HCT116 (cell line): ENCODE data around the gene HCN1. TPM values are rescaled to one million over a fixed set of nuclear protein-coding genes. Genes with fewer than 3 reads are reported as not detected.

ENCODE experiments used
- ATAC-seq: fragments of 200-7000 bp; cut with Tn5 transposase; 2 replicates; pipeline ENCODE4 v1.9.1; 2020; ENCODE audit warnings: mild to moderate bottlenecking, moderate library complexity
- BruUV-seq: library from RNA; stranded (reverse); fragments of 400-500 nt; replicated peaks from 2 replicates; lab custom pipeline; 2021; lab: Mats Ljungman, UMichigan
- CTCF ChIA-PET: fragments of 300-600 bp; sonication (Branson Sonifier 250); formaldehyde crosslinking; loops from one replicate; lab custom pipeline; 2021; ENCODE audit warnings: antibody characterized with exemption; lab: Charles Lee
- POLR2A ChIA-PET: fragments of 300-600, 350-600 bp; sonication (Branson Sonifier 250); formaldehyde crosslinking; loops from one replicate; lab custom pipeline; 2021; ENCODE audit warnings: antibody characterized with exemption; lab: Charles Lee
- RAD21 ChIA-PET, 2 experiments: fragments of 300-600 bp; sonication (Branson Sonifier 250); formaldehyde crosslinking; loops; one replicate each; lab custom pipeline; 2023; ENCODE audit warnings: low total read pairs in 2 of 2; ENCODE audit not compliant: uncharacterized antibody in 2 of 2, unreplicated experiment in 2 of 2, low non-redundant PET in 1 of 2; lab: Charles Lee
- DNase-seq: peaks from one replicate; pipeline ENCODE4 v3.0.0-alpha.2; 2010; ENCODE audit warnings: low read depth, low spot score
- H2AFZ ChIP-seq: fragments of 200-600 bp; shearing (Covaris generic), sonication (generic); 2 replicates; pipeline ENCODE4 v1.6.1; 2017; ENCODE audit warnings: low read depth, mixed run types, mixed read lengths, antibody characterized with exemption, low read length; ENCODE audit not compliant: poor library complexity, severe bottlenecking
- H3K27ac ChIP-seq: 2 replicates; pipeline ENCODE4 v1.5.1; 2012; ENCODE audit warnings: low read depth, low read length
- H3K27me3 ChIP-seq: fragments of 200-600 bp; sonication (generic); 2 replicates; pipeline ENCODE4 v1.6.1; 2016; ENCODE audit warnings: mixed run types, low read length, mixed read lengths; ENCODE audit not compliant: insufficient read depth
- H3K36me3 ChIP-seq, 2 experiments: fragments of 200-500 bp in 1 of 2; fragments of 200-600 bp in 1 of 2; sonication (Bioruptor generic) in 1 of 2; sonication (generic) in 1 of 2; 2 replicates each; pipeline versions ENCODE4 v1.5.1 to v1.6.1; 2014 to 2016; ENCODE audit warnings: low read length in 2 of 2, inconsistent platforms in 1 of 2, mixed read lengths in 1 of 2, mixed run types in 1 of 2; ENCODE audit not compliant: insufficient read depth in 2 of 2, control insufficient read depth in 1 of 2
- H3K4me1 ChIP-seq, 2 experiments: fragments of 200-600 bp in 1 of 2; sonication (generic) in 1 of 2; 2 replicates each; pipeline versions ENCODE4 v1.5.1 to v1.6.1; 2012 to 2017; ENCODE audit warnings: low read length in 2 of 2, inconsistent platforms in 1 of 2, mild to moderate bottlenecking in 1 of 2, mixed read lengths in 1 of 2, mixed run types in 1 of 2, moderate library complexity in 1 of 2; ENCODE audit not compliant: insufficient read depth in 2 of 2, control insufficient read depth in 1 of 2
- H3K4me2 ChIP-seq: fragments of 200-600 bp; sonication (generic); 2 replicates; pipeline ENCODE4 v1.6.1; 2017; ENCODE audit warnings: mixed run types, low read length, mixed read lengths
- H3K4me3 ChIP-seq, 2 experiments: fragments of 200-600 bp in 1 of 2; sonication (generic) in 1 of 2; replicated peaks in 1 of 2; 2 replicates each; pipeline ENCODE4 v1.5.1; 2011 to 2016; ENCODE audit warnings: low read length in 2 of 2, control low read depth in 1 of 2, low read depth in 1 of 2, mild to moderate bottlenecking in 1 of 2, mixed read lengths in 1 of 2, mixed run types in 1 of 2
- H3K79me2 ChIP-seq: fragments of 200-600 bp; sonication (generic); 2 replicates; pipeline ENCODE4 v1.6.1; 2017; ENCODE audit warnings: mild to moderate bottlenecking, mixed run types, low read length, moderate library complexity, mixed read lengths; ENCODE audit not compliant: insufficient read depth
- H3K9ac ChIP-seq: fragments of 200-600 bp; sonication (generic); 2 replicates; pipeline ENCODE4 v1.6.1; 2016; ENCODE audit warnings: low read length, mixed read lengths
- H3K9me2 ChIP-seq: fragments of 200-600 bp; sonication (generic), shearing (Covaris generic); 2 replicates; pipeline ENCODE4 v1.6.1; 2017; ENCODE audit warnings: mixed run types, mild to moderate bottlenecking, moderate library complexity; ENCODE audit not compliant: insufficient read depth
- H3K9me3 ChIP-seq, 2 experiments: fragments of 200-500 bp in 1 of 2; fragments of 200-600 bp in 1 of 2; sonication (Bioruptor generic) in 1 of 2; sonication (generic) in 1 of 2; 2 replicates each; pipeline ENCODE4 v1.6.1; 2014 to 2017; ENCODE audit warnings: low read length in 2 of 2, mixed read lengths in 2 of 2, inconsistent platforms in 1 of 2, low read depth in 1 of 2, mild to moderate bottlenecking in 1 of 2, mixed run types in 1 of 2, moderate library complexity in 1 of 2; ENCODE audit not compliant: control insufficient read depth in 1 of 2, insufficient read depth in 1 of 2
- H4K20me1 ChIP-seq: fragments of 200-600 bp; sonication (generic), shearing (Covaris generic); 2 replicates; pipeline ENCODE4 v1.6.1; 2017; ENCODE audit warnings: mixed run types, mild to moderate bottlenecking, moderate library complexity; ENCODE audit not compliant: insufficient read depth
- ATF3 ChIP-seq: IDR thresholded peaks from 2 replicates; pipeline ENCODE4 v1.6.1; 2012
- CEBPB ChIP-seq: IDR thresholded peaks from 2 replicates; pipeline ENCODE4 v1.6.1; 2012; ENCODE audit warnings: low read depth
- EGR1 ChIP-seq: IDR thresholded peaks from 2 replicates; pipeline ENCODE4 v1.6.1; 2012; ENCODE audit warnings: low read depth
- ELF1 ChIP-seq: IDR thresholded peaks from 2 replicates; pipeline ENCODE4 v1.6.1; 2012; ENCODE audit warnings: low read depth, borderline replicate concordance
- EZH2phosphoT487 ChIP-seq: fragments of 200-600 bp; IDR thresholded peaks from 2 replicates; pipeline ENCODE4 v1.6.1; 2018; ENCODE audit warnings: antibody characterized with exemption, borderline replicate concordance
- FOSL1 ChIP-seq: IDR thresholded peaks from 2 replicates; pipeline ENCODE4 v1.6.1; 2012; ENCODE audit warnings: low read depth
- JUND ChIP-seq: IDR thresholded peaks from 2 replicates; pipeline ENCODE4 v1.6.1; 2012
- REST ChIP-seq: IDR thresholded peaks from 2 replicates; pipeline ENCODE4 v1.6.1; 2012; ENCODE audit warnings: low read depth
- SRF ChIP-seq: IDR thresholded peaks from 2 replicates; pipeline ENCODE4 v1.6.1; 2012; ENCODE audit warnings: low read depth
- YY1 ChIP-seq: IDR thresholded peaks from 2 replicates; pipeline ENCODE4 v1.6.1; 2011; ENCODE audit warnings: low read length, low read depth, moderate library complexity, mild to moderate bottlenecking; ENCODE audit not compliant: insufficient replicate concordance; ENCODE audit errors: extremely low read depth
- ZNF274 ChIP-seq: fragments of 200-500 bp; sonication (Bioruptor generic); IDR thresholded peaks from 2 replicates; pipeline ENCODE4 v1.6.1; 2014; ENCODE audit warnings: mild to moderate bottlenecking, low read depth, low read length, inconsistent platforms
- intact Hi-C: fragments of 100-400 bp; cut with micrococcal nuclease; formaldehyde crosslinking; loops from 2 replicates; pipeline ENCODE4 v1.10.0; 2022
- total RNA-seq: library from RNA; stranded (reverse); gene quantifications from one replicate; pipeline ENCODE4 v1.2.1, GENCODE V29; 2021; ENCODE audit not compliant: unreplicated experiment
- TF ChIP-seq, protein P1 (sequence below), 3 experiments: fragments of 200-600 bp in 1 of 3; sonication (generic) in 1 of 3; IDR thresholded peaks in 2 of 3; conservative IDR thresholded peaks in 1 of 3; 2 replicates each; pipeline ENCODE4 v1.5.1; 2012 to 2017; ENCODE audit warnings: low read depth in 2 of 3, low read length in 2 of 3, antibody characterized with exemption in 1 of 3, borderline replicate concordance in 1 of 3, control low read depth in 1 of 3, mild to moderate bottlenecking in 1 of 3, mixed read lengths in 1 of 3, mixed run types in 1 of 3, moderate library complexity in 1 of 3; ENCODE audit not compliant: insufficient read depth in 1 of 3

The HCN1 gene
- total RNA-seq, 1 experiment from 2014 or later = 0.10 TPM

GRCh38 chr5:45205403-45205961 is 490.7 kb downstream of the HCN1 start:
- H3K4me3 ChIP-seq = no peak overlapping the region
- H3K27ac ChIP-seq = no peak overlapping the region
- no peak overlapping the region for H2AFZ ChIP-seq
- H3K9me3 ChIP-seq = no peaks in the 10 kb centered on the region
- POLR2A ChIA-PET = no interaction called here
- intact Hi-C loops = loop anchor here (10.0 kb wide), 1 partner anchor 61 kb away; no protein-coding TSS in a partner anchor
- no TSS peak for BruUV-seq
- no peaks in the 10 kb centered on the region for H3K9me2 ChIP-seq
- H4K20me1 ChIP-seq = no peaks in the 10 kb centered on the region
- ATAC-seq = no peak
- RAD21 ChIA-PET = no interaction called here
- no peak overlapping the region for H3K4me2 ChIP-seq
- H3K9ac ChIP-seq = no peak overlapping the region
- H3K79me2 ChIP-seq = no peaks in the 10 kb centered on the region
- CTCF ChIA-PET = no interaction called here
- no peaks in the 10 kb centered on the region for H3K36me3 ChIP-seq
- no peak for DNase-seq
- peaks cover 0 to 4% of the 10 kb centered on the region in 2 experiments; a peak in 1 of 4 replicates for H3K4me1 ChIP-seq
- TF ChIP-seq ELF1 (no peak), EZH2phosphoT487 (no peak), EGR1 (no peak), YY1 (no peak), FOSL1 (no peak), REST (no peak), CEBPB (no peak), JUND (no peak), SRF (no peak), ATF3 (no peak), ZNF274 (no peak)
- TF ChIP-seq, protein P1, sequence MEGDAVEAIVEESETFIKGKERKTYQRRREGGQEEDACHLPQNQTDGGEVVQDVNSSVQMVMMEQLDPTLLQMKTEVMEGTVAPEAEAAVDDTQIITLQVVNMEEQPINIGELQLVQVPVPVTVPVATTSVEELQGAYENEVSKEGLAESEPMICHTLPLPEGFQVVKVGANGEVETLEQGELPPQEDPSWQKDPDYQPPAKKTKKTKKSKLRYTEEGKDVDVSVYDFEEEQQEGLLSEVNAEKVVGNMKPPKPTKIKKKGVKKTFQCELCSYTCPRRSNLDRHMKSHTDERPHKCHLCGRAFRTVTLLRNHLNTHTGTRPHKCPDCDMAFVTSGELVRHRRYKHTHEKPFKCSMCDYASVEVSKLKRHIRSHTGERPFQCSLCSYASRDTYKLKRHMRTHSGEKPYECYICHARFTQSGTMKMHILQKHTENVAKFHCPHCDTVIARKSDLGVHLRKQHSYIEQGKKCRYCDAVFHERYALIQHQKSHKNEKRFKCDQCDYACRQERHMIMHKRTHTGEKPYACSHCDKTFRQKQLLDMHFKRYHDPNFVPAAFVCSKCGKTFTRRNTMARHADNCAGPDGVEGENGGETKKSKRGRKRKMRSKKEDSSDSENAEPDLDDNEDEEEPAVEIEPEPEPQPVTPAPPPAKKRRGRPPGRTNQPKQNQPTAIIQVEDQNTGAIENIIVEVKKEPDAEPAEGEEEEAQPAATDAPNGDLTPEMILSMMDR (IDR thresholded peaks at IDR 0.05 in 2 of 3, conservative IDR thresholded peaks at IDR 0.05 in 1 of 3; ENCODE audit: borderline replicate concordance in 1 of 3, insufficient read depth in 1 of 3, low read depth in 2 of 3, low read length in 2 of 3) = no peak
- H3K27me3 ChIP-seq = no peaks in the 10 kb centered on the region
